CD14-positive monocyte (primary cell): Measurements from ENCODE around the gene STMP1. TPM values are rescaled to one million over a fixed set of nuclear protein-coding genes. Genes with fewer than 3 reads are reported as not detected.

Source experiments
- DNase-seq, 3 donors: peaks; one replicate each; pipeline ENCODE4 v3.0.0-alpha.2; 2011 to 2022
- H2AFZ ChIP-seq: 2 replicates; pipeline ENCODE4 v1.6.0; 2012; ENCODE audit warnings: mild to moderate bottlenecking, low read depth, low read length, inconsistent platforms; ENCODE audit not compliant: insufficient read depth, poor library complexity, severe bottlenecking
- H3K27ac ChIP-seq, 2 donors: 1 replicate in 1 of 2; 2 replicates in 1 of 2; pipeline ENCODE4 v1.5.1; 2012 to 2013; ENCODE audit warnings: low read length in 2 of 2, control low read depth in 1 of 2, inconsistent platforms in 1 of 2, low read depth in 1 of 2, mild to moderate bottlenecking in 1 of 2
- H3K27me3 ChIP-seq, 2 donors: one replicate each; pipeline versions ENCODE4 v1.6.0 to v1.6.1; 2011 to 2013; ENCODE audit warnings: low read length in 2 of 2; ENCODE audit not compliant: control insufficient read depth in 2 of 2, insufficient read depth in 2 of 2
- H3K36me3 ChIP-seq, 2 donors: replicated peaks in 1 of 2; 1 replicate in 1 of 2; 2 replicates in 1 of 2; pipeline versions ENCODE4 v1.5.1 to v1.6.1; 2012 to 2013; ENCODE audit warnings: low read length in 2 of 2, control low read depth in 1 of 2, inconsistent platforms in 1 of 2, mild to moderate bottlenecking in 1 of 2; ENCODE audit not compliant: insufficient read depth in 2 of 2, control insufficient read depth in 1 of 2
- H3K4me1 ChIP-seq, 2 donors: 1 replicate in 1 of 2; 2 replicates in 1 of 2; pipeline versions ENCODE4 v1.5.1 to v1.6.1; 2012 to 2013; ENCODE audit warnings: low read length in 2 of 2, control low read depth in 1 of 2, inconsistent platforms in 1 of 2, mild to moderate bottlenecking in 1 of 2, moderate library complexity in 1 of 2; ENCODE audit not compliant: insufficient read depth in 2 of 2, control insufficient read depth in 1 of 2
- H3K4me2 ChIP-seq: replicated peaks from 2 replicates; pipeline ENCODE3; 2012; ENCODE audit warnings: low read length, moderate library complexity, mild to moderate bottlenecking; ENCODE audit not compliant: poor library complexity, severe bottlenecking; ENCODE audit errors: extremely low read depth
- H3K4me3 ChIP-seq, 3 experiments: fragments of 200-600 bp in 1 of 3; sonication (generic) in 1 of 3; replicated peaks in 1 of 3; 1 replicate in 2 of 3; 2 replicates in 1 of 3; pipeline ENCODE4 v1.5.1; 2011 to 2013; ENCODE audit warnings: low read length in 3 of 3, mild to moderate bottlenecking in 3 of 3, control low read depth in 2 of 3, low read depth in 2 of 3, inconsistent platforms in 1 of 3, moderate library complexity in 1 of 3
- H3K79me2 ChIP-seq: 2 replicates; pipeline ENCODE4 v1.6.0; 2012; ENCODE audit warnings: mild to moderate bottlenecking, control low read depth, inconsistent platforms, low read length, moderate library complexity; ENCODE audit not compliant: insufficient read depth
- H3K9ac ChIP-seq: 2 replicates; pipeline ENCODE4 v1.6.0; 2017; ENCODE audit warnings: low read length, mild to moderate bottlenecking; ENCODE audit not compliant: insufficient read depth, poor library complexity, severe bottlenecking
- H3K9me3 ChIP-seq, 2 donors: replicated peaks in 1 of 2; 1 replicate in 1 of 2; 2 replicates in 1 of 2; pipeline versions ENCODE4 v1.5.1 to v1.6.1; 2012 to 2013; ENCODE audit warnings: low read length in 2 of 2, control low read depth in 1 of 2; ENCODE audit not compliant: control insufficient read depth in 1 of 2, insufficient read depth in 1 of 2
- H4K20me1 ChIP-seq: 2 replicates; pipeline ENCODE4 v1.6.0; 2012; ENCODE audit warnings: mild to moderate bottlenecking, low read length, control low read depth, moderate library complexity; ENCODE audit not compliant: insufficient read depth
- H3K27ac Mint-ChIP-seq, 7 donors: one replicate each; pipeline ENCODE4 v1.8.0; 2020; ENCODE audit warnings: mild to moderate bottlenecking in 7 of 7, mixed read lengths in 7 of 7, moderate library complexity in 6 of 7, inconsistent platforms in 2 of 7
- H3K27me3 Mint-ChIP-seq, 3 donors: one replicate each; pipeline ENCODE4 v1.8.0; 2021 to 2022; ENCODE audit warnings: low read depth in 3 of 3, mild to moderate bottlenecking in 3 of 3, mixed read lengths in 3 of 3, moderate library complexity in 3 of 3, inconsistent platforms in 1 of 3
- H3K36me3 Mint-ChIP-seq, 2 donors: one replicate each; pipeline ENCODE4 v1.8.0; 2020; ENCODE audit warnings: mixed read lengths in 2 of 2, inconsistent platforms in 1 of 2, mild to moderate bottlenecking in 1 of 2
- H3K4me1 Mint-ChIP-seq: one replicate; pipeline ENCODE4 v1.8.0; 2020; ENCODE audit warnings: mild to moderate bottlenecking, mixed read lengths
- H3K4me3 Mint-ChIP-seq, 2 donors: one replicate each; pipeline ENCODE4 v1.8.0; 2020; ENCODE audit warnings: mild to moderate bottlenecking in 2 of 2, mixed read lengths in 2 of 2, moderate library complexity in 1 of 2
- H3K9me3 Mint-ChIP-seq, 7 donors: one replicate each; pipeline ENCODE4 v1.8.0; 2020 to 2022; ENCODE audit warnings: mixed read lengths in 7 of 7, mild to moderate bottlenecking in 6 of 7, moderate library complexity in 6 of 7, inconsistent platforms in 2 of 7
- CTCF ChIP-seq: fragments of 200-600 bp; IDR thresholded peaks from one replicate; pipeline ENCODE4 v1.8.0; 2022; ENCODE audit warnings: antibody characterized with exemption, mild to moderate bottlenecking
- WGBS: methylation state at CpG from one replicate; pipeline ENCODE4 v1.1.5; 2013; ENCODE audit warnings: missing lambda C conversion rate; ENCODE audit not compliant: insufficient coverage; 5-methylcytosine and 5-hydroxymethylcytosine counted together
- intact Hi-C, 2 donors: fragments of 100-400 bp; cut with micrococcal nuclease; formaldehyde crosslinking; loops; one replicate each; pipeline versions ENCODE4 v1.15.0 to v1.15.1; 2023
- polyA plus RNA-seq, 3 donors: library from polyadenylated mRNA; depleted of rRNA in 1 of 3; unstranded in 2 of 3; stranded (reverse) in 1 of 3; fragments of 300-500 nt in 2 of 3; fragments of >200 nt in 1 of 3; fragmentation: Illumina TruSeq in 2 of 3; gene quantifications; 1 replicate in 2 of 3; 2 replicates in 1 of 3; pipeline ENCODE4 v1.2.3, GENCODE V29; 2012 to 2021

The STMP1 gene
- polyA plus RNA-seq, 3 donors: 20.4 to 108 (median 88.8) TPM

- Mint-ChIP-seq H3K27me3 (no peaks in the 10 kb centered on the region), H3K4me3 (no peak overlapping the region), H3K36me3 (peaks cover 48 to 60% of the 10 kb centered on the region in 2 donors), H3K9me3 (peaks cover 0 to 3% (median 0%) of the 10 kb centered on the region in 7 donors), H3K27ac (no peak overlapping the region), H3K4me1 (no peaks in the 10 kb centered on the region)
- Histone ChIP-seq H3K36me3 (peaks cover 40 to 70% of the 10 kb centered on the region in 2 donors), H3K4me1 (no peaks in the 10 kb centered on the region), H4K20me1 (no peaks in the 10 kb centered on the region), H3K27me3 (no peaks in the 10 kb centered on the region), H3K4me3 (no peak overlapping the region), H3K79me2 (no peaks in the 10 kb centered on the region), H3K27ac (no peak overlapping the region), H3K9ac (no peak overlapping the region), H2AFZ (no peak overlapping the region), H3K4me2 (no peak overlapping the region), H3K9me3 (no peaks in the 10 kb centered on the region)
- intact Hi-C loops: no loop called here
- DNase-seq: no peak
- WGBS: 100% methylated on average over 2 of the region's 4 CpGs
- no peak for TF ChIP-seq CTCF
These were observed 16.6 kb downstream of the STMP1 start for GRCh38 chr7:135678612-135679575.

GRCh38 chr7:135681762-135682161 lies 19.4 kb downstream of the STMP1 start:
- H3K4me3 ChIP-seq: no peak overlapping the region
- Mint-ChIP-seq H3K4me1 (no peaks in the 10 kb centered on the region), H3K27ac (no peak overlapping the region), H3K36me3 (peaks cover 33 to 38% of the 10 kb centered on the region in 2 donors), H3K27me3 (no peaks in the 10 kb centered on the region), H3K4me3 (no peak overlapping the region), H3K9me3 (peaks cover 0 to 3% (median 0%) of the 10 kb centered on the region in 7 donors)
- H3K4me1 ChIP-seq: no peaks in the 10 kb centered on the region
- DNase-seq: no peak
- no peaks in the 10 kb centered on the region for H3K27me3 ChIP-seq
- no peak overlapping the region for H3K4me2 ChIP-seq
- WGBS: 65% methylated on average over 3 of the region's 5 CpGs
- H2AFZ ChIP-seq: no peak overlapping the region
- H3K79me2 ChIP-seq: no peaks in the 10 kb centered on the region
- peaks cover 12 to 41% of the 10 kb centered on the region in 2 donors for H3K36me3 ChIP-seq
- H3K27ac ChIP-seq: no peak overlapping the region
- no peak overlapping the region for H3K9ac ChIP-seq
- TF ChIP-seq CTCF: no peak
- H3K9me3 ChIP-seq: no peaks in the 10 kb centered on the region
- intact Hi-C loops: no loop called here
- H4K20me1 ChIP-seq: no peaks in the 10 kb centered on the region
